RPMI8226 (cell line): Measurements from ENCODE around the gene KDM4B.
"Not testable (repeated sequence)": the region's sequence is repeated elsewhere in the genome, so short reads cannot be mapped to it uniquely, and the experiment has no call there.

Experiments used
- DNase-seq: peaks from one replicate; pipeline ENCODE4 v3.0.0-alpha.2; 2015

Gene KDM4B

DNA sequence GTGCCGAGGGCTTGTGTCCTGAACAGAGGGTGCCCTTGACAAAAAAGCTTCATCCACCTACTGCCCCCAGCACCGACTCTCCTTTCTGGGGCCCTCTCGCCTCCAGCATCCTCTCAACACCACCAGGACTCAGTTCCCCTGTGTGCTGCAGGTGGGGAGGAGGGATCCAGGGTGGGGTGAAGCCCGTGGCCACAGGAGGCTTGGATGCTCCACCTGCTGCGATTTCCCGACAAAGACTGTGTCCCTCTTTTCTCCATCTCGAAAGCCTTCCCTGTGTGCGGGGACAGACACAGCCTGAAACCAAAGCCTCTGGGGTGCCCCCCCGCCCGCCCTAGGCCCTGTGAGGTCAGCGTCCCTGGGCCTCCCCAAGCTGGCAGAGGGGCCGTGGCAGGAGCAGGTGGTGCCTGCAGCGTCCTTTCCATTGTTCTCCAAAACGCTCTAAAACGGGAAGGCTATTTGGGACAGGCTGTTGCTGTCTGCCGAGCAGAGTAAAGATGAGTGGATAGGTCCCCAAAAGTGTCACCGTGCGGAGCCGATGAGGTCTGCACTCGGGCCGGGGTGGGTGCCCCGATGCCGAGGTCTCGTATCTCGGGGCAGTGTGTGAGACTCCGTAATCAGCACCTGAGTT lies 186.0 kb downstream of the KDM4B start:
- no peak for DNase-seq

DNA sequence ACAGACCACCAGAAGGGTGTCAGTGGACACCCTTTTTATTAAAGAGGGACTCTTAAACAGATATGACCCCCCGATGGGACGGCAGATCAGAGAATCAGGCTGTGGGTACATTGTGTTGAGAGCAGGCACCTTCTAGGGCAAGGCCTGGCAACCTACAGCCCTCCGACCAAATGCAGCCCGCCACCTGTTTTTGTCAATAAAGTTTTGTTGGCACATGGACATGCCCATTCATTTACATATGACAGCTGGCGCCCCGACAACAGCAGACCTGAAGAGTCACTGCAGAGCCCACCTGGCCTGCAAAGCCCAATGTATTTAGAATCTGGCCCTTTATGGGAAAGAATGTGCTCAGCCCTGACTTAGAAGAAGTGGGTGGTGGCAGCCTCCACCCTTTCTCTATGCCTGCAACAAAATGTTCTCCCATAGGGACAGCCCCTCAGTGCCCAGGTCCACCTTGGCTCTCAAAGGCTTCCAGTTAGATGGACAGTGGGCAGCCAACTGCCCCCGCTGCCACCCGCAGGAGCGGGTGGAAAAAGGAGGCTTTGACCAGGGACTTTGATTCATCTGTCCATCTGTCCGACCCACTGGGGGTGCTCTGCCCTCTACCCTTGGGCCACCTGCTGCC lies 186.8 kb downstream of the KDM4B start:
- no peak for DNase-seq

DNA sequence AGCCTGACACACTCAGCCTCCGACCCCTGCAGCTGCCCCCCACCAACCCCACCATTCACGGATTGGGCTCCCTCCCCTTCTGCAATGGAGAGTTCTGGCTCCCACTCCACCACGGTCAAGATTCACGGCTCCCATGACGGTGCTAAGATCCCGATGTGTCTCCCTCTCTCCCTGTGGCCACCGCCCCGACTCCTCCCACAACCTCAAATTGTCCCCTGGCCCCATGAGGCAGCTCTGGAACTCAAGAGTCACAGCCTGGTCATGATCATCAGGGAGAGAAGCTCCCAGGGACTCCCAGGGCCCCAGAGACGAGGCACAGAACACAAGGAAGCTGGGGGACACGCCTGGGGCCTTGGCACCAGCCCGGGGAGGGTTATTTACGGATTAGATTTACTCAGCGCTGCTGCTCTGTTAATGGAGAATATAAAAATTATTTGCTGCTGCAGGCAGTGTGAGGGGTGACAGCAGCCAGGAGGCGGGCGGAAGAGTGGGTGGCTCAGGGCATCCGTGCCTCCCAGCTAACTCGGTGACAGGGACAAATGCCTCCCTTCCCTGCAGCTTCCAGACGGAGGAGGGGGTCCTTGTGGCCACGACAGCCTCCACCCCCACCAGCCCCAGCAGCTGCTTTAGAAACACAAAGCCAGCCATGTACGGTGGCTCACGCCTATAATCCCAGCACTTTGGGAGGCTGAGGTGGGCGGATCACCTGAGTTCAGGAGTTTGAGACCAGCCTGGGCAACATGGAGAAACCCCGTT lies 187.5 kb downstream of the KDM4B start:
- no peak for DNase-seq

DNA sequence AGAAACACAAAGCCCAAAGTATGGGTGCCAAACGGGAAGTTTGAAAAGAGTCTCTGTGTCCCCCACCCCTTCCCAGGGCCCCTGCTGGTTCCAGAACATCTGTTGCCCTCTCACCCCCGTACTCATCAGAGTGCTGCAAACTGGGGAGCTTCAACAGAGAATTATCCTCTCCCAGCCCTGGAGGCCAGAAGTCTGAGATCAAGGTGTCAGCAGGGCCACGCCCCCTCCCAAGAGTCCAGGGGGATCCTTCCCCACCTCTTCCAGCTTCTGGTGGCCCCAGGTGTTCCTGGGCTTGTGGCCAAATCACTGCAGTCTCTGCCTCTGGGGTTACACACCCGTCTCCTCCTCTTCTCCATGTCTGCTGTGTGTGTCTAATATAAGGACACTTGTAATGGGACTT lies 188.3 kb downstream of the KDM4B start:
- DNase-seq = no peak

DNA sequence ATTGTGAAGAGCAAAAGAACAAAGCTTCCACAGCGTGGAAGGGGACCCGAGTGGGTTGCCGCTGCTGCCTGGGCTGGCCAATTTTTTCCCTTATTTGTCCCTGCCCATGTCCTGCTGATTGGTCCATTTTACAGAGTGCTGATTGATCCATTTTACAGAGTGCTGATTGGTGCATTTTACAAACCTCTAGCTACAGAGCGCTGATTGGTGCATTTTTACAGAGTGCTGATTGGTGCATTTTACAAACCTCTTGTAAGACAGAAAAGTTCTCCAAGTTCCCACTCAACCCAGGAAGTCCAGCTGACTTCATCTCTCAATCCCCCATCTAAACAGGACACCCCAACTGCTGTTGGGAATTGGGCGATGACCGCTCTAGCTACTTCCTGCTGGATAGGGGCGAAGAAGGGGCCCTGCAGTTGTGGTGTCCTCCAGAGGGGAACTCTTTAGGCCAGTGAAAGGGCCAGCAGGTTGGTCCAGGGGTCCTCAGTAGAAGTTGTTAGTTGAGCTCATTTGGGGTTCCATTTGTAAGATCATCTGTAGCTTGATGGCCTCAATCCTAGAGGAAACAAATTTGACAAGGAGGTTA lies 189.7 kb downstream of the KDM4B start:
- not testable (repeated sequence) for DNase-seq

DNA sequence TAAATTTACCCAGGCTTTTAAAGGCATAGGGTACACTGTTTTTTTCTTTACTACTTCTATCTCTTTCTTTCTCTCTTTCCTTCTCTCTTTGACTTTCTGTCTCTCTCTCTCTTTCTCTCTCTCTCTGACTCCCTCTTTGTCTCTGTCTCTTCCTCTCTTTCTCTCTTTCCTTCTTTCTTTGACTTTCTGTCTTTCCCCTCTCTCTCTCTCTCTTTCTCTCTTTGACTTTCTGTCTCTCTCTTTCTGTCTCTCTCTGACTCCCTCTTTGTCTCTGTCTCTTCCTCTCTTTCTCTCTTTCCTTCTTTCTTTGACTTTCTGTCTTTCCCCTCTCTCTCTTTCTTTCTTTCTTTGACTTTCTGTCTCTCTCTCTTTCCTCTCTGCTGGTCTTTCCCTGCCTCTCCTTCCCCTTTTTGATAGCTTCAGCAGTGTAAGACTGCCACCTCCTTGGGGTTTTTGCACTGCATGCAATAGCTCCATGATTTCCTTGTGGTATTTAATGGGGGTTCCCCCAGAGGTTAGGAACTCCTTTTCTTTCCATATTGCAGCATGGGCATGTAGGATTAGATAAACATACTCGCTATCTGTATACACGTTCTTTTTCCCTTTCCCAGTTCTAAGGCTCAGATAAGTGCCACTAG lies 191.4 kb downstream of the KDM4B start:
- DNase-seq = not testable (repeated sequence)

DNA sequence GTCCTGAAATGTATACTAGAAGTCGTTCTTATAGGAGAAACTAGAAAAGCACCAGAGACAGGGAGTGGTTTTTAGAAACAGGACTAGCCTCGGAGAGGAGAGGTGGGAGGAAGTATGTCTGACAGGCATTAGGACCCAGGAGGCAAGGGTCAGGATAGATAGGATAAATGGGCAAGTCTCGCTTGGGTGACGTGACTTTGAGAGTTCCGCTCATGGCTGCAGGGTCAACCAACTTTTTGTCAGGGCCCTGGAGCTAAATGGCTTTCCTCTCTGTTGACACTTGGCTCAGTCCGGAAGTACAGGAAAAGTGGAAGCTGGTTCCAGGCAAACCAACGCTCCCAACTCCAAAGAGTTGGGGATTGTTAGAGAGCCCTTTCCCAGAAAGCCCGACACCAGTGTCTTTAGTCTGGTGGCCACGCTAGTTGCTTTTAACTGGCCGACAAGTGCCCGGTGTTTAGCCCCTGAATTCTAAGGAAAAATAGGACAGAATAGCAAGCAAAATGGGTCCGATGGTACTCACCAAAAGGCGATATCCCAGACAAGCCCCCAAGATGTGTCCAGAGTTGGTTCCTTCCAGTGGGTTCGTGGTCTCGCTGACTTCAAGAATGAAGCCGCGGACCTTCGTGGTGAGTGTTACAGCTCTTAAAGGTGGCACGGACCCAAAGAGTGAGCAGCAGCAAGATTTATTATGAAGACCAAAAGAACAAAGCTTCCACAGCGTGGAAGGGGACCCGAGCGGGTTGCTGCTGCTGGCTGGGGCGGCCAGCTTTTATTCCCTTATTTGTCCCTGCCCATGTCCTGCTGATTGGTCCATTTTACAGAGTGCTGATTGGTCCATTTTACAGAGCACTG lies 196.2 kb downstream of the KDM4B start:
- DNase-seq = not testable (repeated sequence)

DNA sequence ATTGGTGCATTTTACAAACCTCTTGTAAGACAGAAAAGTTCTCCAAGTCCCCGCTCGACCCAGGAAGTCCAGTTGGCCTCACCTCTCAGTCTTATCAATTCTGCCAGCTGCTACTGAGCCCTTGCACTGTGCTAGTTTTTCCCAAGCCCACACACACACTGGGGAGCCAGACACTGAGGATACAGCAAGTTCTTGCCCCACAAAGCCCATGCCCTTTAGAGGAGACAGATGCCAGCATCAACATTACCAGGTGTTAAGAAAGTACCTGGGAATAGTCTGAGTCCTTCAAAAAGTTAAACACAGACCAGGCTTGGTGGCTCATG lies 196.7 kb downstream of the KDM4B start:
- no peak for DNase-seq

DNA sequence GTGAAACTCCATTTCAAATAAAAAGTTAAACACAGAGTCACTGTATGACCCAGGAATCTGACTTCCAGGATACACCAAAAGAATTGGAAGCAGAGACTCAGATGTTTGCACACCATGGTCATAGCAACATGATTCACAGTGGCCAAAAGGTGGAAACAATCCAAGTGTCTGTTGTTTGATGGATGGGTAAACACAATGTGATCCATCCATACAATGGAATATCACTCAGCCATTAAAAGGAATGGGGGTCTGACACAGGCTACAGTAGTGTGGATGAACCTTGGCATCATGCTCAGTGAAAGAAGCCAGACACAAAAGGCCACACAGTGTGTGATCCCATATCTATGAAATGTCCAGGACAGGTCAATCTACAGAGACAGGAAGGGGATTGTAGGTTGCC lies 197.3 kb downstream of the KDM4B start:
- DNase-seq = no peak

DNA sequence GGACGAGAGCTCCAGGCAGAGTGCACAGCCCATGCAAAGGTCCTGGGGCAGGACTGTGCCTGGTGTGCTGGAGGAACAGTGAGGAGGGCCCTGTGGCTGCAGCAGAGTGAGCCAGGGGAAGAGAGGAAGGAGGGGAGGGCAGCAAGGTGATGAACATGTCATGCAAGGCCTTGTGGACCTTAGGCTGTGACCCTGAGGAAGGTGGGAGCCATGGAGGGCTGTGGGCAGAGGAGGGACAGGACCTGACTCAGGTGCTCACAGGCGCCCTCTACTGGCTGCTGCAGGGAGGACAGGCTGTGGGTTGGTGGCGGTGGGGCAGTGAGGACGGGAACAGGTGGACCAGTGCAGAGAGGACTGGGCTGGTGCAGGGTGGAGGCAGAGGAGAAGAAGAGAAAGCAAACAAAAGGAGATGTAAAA lies 201.4 kb downstream of the KDM4B start:
- DNase-seq = peak; percentile 49

DNA sequence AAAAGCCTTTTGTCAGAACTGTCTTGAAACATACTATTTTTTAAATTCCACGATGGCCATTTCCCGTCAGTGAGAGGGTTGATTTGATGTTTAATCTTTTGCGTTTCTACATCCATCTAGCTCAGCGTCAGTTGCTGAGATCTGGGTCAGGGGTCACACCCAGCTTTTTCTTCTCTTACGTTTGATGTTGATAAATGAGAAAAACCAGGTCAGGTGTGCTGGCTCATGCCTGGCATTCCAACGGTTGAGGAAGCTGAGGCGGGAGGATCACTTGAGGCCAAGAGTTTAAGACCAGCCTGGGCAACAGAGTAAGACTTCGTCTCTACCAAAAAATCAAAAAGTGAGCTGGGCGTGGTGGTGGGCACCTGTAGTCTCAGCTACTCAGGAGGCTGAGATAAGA lies 202.8 kb downstream of the KDM4B start:
- no peak for DNase-seq

DNA sequence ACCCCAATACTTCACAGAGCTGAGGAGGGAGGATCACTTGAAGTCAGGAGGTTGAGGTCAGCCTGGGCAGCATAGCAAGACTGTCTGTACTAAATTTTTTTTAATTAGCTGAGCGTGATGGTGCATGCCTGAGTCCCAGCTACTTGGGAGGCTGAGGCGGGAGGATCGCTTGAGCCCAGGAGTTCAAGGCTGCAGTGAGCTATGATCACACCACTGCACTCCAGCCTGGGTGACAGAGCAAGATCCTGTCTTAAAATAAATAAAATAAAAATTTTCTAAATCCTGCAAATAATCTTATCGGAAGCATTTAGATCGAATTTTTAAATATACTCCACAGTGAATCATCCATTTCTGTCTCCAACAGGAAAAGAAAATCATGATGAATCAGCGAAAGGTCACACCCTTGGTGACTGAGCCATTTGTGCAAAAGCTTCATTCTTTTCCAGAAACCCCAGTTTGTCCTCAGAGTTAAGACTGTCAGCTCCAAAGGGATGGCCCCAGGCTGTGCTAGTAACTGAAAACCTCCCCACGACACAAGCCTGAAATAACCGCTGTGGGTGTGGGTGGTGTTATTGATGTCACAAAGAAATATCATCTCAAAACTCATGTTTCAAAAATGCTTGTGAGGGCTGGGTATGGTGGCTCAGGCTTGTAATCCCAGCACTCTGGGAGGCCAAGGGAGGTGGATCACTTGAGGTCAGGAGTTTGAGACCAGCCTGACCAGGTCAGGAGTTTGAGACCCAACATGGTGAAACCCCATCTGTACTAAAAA lies 204.1 kb downstream of the KDM4B start:
- no peak for DNase-seq

DNA sequence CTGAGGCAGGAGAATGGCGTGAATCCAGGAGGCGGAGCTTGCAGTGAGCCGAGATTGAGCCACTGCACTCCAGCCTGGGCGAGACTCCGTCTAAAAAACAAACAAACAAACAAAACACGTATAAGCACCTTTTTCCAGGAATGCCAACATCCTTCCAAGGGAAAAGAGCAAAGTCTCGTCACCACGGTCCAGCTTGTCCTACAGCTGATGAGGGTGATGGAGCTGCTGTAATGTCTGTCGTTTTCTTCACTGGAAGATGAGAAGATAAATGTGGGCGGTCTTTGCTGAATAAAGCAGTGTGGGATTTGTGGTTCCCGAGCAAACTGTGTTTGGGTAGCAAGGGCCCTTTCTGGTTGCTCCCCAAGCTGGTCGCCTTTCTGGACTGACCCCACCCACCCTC lies 205.1 kb downstream of the KDM4B start:
- no peak for DNase-seq

DNA sequence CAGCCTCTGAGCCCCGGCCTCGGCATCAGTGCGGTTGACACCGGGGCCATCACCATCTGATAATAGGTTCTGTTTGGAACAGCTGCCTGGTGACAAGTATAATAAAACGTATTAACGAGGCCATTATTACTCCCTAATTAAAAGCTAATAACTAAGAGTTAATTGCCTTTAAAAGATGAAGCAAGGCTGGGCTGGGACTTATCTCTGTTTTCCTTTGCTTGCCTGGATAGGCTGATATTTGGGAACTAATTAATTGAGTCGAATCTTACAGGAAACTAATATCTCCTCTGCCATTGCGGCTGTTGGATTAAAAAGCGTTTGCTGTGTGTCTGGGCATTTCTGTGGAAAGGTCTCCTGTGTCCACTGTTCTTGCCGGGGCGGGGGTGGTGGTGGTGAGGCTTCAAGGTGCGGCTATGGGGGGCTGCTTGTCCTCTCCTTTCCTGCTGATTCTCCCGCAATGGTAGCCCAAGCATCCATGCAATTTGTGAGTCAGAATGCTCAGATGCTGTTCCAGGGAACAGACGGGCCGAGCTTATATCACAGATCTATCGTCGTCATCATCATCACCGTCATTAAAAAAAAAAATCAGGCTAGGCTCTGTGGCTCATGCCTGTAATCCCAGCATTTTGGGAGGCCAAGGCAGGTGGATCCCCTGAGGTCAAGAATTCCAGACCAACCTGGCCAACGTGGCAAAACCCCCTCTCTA lies 209.0 kb downstream of the KDM4B start:
- DNase-seq = no peak

DNA sequence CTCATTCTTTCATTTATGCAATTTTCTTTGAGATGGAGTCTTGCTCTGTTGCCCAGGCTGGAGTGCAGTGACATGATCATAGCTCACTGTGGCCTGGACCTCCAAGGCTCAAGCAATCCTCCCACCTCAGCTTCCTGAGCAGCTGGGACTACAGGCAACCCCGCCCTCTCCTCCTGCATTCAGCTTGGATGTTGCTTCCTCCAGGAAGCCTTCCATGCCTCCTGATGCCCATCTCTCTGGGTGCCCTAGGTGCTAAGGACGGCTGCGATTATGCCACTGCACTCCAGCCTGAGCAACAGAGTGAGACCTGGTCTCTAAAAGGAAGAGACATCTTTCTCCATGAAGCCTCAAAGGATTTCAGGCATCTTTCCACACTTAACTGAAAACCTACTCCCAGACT lies 209.9 kb downstream of the KDM4B start:
- no peak for DNase-seq

DNA sequence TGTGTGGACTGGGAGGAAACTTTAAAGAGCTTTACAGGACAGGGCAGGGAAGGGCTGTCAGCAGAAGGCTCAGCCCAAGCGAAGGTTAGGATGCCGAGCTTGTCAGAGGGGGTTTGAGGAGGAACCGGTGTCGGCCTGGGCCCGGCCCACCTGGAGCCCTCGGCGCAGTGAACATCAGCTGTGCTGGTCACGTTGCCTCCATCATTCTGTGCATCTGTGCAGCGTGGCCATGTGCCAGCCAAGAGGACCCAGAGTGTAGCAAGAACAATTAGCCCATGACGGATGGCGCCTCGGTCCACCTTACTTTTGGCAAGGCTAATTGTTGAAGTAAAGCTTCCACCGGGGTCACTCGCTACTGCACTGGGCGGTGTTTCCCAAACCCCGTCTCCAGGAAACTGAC lies 210.3 kb downstream of the KDM4B start:
- DNase-seq = no peak

DNA sequence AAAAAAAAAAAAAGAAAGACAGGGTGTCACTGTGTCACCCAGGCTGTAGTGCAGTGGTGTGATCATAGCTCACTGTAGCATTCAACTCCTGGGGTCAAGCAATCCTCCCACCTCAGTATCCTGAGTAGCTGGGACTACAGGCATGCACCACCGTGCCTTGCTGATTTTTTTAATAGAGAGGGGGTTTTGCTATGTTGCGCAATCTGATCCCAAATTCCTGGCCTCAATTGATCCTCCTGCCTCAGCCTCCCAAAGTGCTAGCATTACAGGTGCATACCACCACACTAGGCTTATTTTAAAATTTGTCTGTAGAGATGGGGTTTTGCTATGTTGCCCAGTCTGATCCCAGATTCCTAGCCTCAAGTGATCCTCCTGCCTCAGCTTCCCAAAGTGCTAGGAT lies 212.4 kb downstream of the KDM4B start:
- no peak for DNase-seq

DNA sequence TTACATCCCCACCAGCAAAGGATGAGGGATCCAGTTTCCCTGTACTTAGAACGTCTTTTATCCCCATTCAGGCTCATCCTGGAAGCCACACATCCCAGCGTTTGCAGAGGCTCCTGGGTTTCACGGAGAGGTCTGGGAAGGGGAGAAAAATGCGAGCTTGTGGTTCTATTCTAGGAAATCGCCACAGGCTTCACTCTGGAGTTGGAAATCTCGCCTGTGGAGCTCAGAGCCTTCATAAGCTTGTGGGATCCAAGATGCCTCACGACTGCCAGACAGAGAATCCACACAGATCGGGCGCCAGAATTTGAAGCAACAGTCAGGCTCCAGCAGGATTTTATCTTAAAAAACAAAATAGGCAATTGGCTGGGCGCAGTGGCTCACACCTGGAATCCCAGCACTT lies 213.8 kb downstream of the KDM4B start:
- no peak for DNase-seq

DNA sequence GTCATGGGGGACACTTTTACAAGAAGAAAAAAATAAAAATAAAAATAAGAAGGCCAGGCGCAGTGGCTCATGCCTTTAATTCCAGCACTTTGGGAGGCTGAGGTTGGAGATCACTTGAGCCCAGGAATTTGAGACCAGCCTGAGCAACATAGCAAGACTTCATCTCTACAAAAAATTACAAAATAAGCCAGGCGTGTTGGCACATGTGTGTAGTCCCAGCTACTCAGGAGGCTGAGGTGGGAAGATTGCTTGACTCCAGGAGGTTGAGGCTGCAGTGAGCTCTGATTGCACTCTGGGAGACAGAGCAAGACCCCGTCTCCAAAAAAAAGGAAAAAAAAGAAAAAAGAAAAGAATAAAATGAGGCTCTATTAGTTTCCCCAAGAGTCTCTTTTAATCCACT lies 214.7 kb downstream of the KDM4B start:
- no peak for DNase-seq

DNA sequence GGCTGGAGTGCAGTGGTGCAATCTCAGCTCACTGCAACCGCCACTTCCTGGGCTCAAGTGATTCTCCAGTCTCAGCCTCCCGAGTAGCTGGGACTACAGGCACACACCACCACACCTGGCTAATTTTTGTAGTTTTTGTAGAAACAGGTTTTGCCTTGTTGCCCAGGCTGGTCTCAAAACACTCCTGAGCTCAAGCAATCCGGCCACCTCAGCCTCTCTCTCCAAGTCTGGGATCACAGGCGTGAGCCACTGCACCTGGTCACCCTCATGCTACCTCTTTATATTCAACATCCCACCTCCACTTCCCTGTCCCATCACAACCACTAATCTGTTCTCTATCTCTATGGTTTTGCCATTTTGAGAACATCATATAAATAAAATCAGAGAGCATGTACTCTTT lies 216.0 kb downstream of the KDM4B start:
- DNase-seq = no peak
